ENCODE results near the gene SGSM1. TPM values are rescaled to one million over a fixed set of nuclear protein-coding genes. Genes with fewer than 3 reads are reported as not detected.

SGSM1 gene
- total RNA-seq, 4 donors from 2014 or later: 1.4 to 3.3 (median 2.1) TPM

- Histone ChIP-seq H3K4me1 (peaks cover 0 to 5% (median 2%) of the 10 kb centered on the region in 4 donors), H3K36me3 (no peaks in the 10 kb centered on the region), H3K27me3 (no peaks in the 10 kb centered on the region), H3K27ac (no peak overlapping the region), H3K9me3 (no peaks in the 10 kb centered on the region), H3K4me3 (no peak overlapping the region)
- no peak for TF ChIP-seq POLR2A (IDR thresholded peaks at IDR 0.05)
- TF ChIP-seq CTCF (IDR thresholded peaks at IDR 0.05): no peak
- no peak for DNase-seq
Measured at GRCh38 chr22:24948356-24949202, 142.6 kb downstream of the SGSM1 start.

GRCh38 chr22:24950272-24950902, 144.4 kb downstream of the SGSM1 start:
- Histone ChIP-seq H3K27me3 (no peaks in the 10 kb centered on the region), H3K4me3 (no peak overlapping the region), H3K27ac (no peak overlapping the region), H3K4me1 (peaks cover 0 to 18% (median 2%) of the 10 kb centered on the region in 4 donors), H3K9me3 (no peaks in the 10 kb centered on the region), H3K36me3 (no peaks in the 10 kb centered on the region)
- no peak for TF ChIP-seq POLR2A (IDR thresholded peaks at IDR 0.05)
- no peak for TF ChIP-seq CTCF (IDR thresholded peaks at IDR 0.05)
- DNase-seq: no peak

DNA sequence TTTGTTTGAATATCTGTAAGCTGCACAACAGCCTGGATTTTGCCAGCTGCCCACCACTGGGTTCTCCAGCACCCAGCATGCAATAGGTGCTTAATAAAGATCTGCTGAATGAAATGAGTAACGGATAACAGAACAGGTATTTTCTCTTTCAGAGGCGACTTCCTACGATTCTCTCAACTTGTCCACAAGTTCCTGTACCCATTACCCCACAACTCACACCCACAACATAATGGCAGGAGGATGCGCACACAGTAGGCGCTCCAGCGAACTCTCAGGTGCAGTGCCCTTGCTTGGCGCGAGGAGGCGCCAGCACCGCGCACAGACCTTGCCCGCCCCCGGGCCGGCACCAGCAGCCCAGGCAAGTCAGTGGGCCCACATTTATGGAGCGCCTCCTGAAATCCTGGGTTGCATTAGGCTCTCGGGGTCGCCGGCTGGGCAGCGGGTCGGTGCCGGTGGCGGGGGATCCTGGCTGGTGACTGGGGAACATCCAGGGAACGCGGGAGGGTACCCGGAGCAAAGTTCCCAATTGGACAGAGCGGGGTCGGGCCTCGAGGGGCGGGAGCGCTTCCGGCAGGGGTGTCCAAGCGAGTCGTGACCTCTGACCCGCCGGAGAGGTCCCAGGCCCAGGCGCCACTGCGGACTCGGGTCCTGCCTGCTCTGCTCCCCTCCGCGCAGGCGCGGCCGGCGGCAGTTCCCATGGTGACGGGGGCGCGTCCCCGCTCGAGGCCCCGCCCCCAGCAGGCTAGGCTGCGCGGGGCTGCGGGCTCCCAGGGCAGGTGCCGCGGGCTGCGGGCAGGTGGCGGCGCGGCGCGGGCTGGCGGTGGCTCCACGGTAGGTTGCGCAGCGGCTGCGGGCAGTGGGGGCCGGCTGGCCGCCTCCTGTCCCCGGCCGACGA, 146.2 kb downstream of the SGSM1 start, which contains the start of gene KIAA1671:
Gene KIAA1671 (plus strand): TSS at position 775 of the 895 bp plus-strand sequence. CDS start 75,284 bp downstream, outside the sequence.
- DNase-seq: peak; percentile 41 to 96 (median 90)
- TF ChIP-seq POLR2A (IDR thresholded peaks at IDR 0.05) (peak in 1 of 2 donors; percentile 94), CTCF (IDR thresholded peaks at IDR 0.05) (peak; percentile 55 to 99 (median 89))
- peak within 1 kb of the TSS; percentile 58 to 98 (median 80) for H3K27ac ChIP-seq
- peaks cover 0 to 23% (median 2%) of the 10 kb centered on the region in 4 donors for H3K4me1 ChIP-seq
- H3K36me3 ChIP-seq: no peaks in the 10 kb centered on the region
- peak within 1 kb of the TSS; percentile 51 to 90 (median 59) for H3K4me3 ChIP-seq
- no peaks in the 10 kb centered on the region for H3K27me3 ChIP-seq
- H3K9me3 ChIP-seq: no peaks in the 10 kb centered on the region

DNA sequence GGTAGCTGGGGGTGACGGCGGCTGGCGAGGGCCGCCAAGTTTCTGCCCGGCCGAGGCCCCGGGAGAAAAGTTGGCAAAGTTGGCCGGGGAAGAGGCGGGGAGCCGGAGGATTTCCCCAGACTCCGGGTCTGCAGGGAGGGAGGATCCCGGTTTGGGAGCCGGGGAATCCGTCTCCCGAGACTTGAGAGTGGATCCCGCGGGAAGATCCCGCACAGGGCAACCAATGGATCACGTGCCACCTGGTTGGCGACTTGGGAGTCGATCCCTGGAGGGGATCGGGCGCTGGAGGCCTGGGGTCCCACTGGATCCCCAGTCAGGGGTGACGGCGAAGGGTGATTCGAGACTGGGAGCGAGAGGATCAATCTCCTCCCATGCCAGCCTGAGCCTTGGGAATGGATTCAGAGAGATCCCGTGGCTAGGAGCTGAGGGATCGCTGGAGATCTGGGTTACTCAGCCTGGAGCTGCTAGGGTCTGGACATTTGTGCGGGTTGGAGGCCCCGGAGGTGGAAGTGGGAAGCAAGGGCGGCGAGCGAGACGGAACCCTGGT, 146.9 kb downstream of the SGSM1 start:
- peak in 1 of 3 donors; percentile 69 for DNase-seq
- Histone ChIP-seq H3K36me3 (no peaks in the 10 kb centered on the region), H3K27ac (peak overlapping the region; percentile 58 to 98 (median 80)), H3K27me3 (no peaks in the 10 kb centered on the region), H3K4me3 (peak overlapping the region; percentile 51 to 90 (median 59)), H3K4me1 (peaks cover 0 to 26% (median 2%) of the 10 kb centered on the region in 4 donors), H3K9me3 (no peaks in the 10 kb centered on the region)
- TF ChIP-seq POLR2A (IDR thresholded peaks at IDR 0.05) (peak in 1 of 2 donors; percentile 66), CTCF (IDR thresholded peaks at IDR 0.05) (no peak)
